Suppressor macrophage treated with lipopolysaccharide for 4 hours (primary cell): Measurements from ENCODE around the gene CALHM2.
"Not testable (repeated sequence)": the region's sequence is repeated elsewhere in the genome, so short reads cannot be mapped to it uniquely, and the experiment has no call there.

Experiments used
- DNase-seq: peaks from one replicate; pipeline ENCODE4 v3.0.0-alpha.2; 2020

CALHM2 gene

DNA sequence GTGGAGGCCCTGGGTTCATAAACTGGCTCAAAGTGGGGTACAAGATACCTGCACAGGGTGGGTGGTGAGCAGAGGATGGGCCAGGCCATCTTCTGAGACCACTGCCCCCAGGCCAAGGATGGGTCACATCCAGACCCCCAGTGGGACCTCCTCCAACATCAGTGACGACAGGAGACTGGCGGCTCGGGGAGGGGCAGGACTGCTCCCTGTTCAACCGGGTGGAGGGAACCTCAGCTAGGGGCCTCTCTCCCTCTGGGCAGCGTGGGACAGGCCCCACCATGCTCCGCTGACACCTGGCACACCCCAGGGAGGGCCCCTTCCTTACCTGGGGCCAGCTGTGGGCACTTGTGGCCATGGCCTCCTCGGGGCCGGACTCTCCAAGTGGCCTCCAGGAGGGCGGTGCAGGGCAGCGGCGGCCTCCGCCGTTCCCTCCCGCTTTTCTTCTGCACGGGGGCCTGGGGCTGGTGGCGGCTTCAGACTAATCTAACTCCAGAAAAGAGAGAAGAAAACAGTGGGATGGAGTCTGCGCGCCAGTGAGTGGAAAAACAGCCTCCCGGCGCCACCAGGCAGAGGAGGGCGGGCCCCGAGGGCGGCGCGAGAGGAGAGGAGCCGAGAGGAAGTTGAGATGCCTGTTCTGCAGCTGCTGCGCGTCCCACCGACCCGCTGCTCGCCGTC lies at the start of gene CALHM2:
Gene CALHM2, minus strand, starts transcription at position 540 of the 675 bp plus-strand sequence. CDS start 2,429 bp downstream, outside the sequence.
- peak; percentile 69 for DNase-seq

- no peak for DNase-seq
These were observed 49.0 kb upstream of the CALHM2 start for GRCh38 chr10:103501186-103501585.

- no peak for DNase-seq
These were observed 48.3 kb upstream of the CALHM2 start for GRCh38 chr10:103500481-103500880.

DNA sequence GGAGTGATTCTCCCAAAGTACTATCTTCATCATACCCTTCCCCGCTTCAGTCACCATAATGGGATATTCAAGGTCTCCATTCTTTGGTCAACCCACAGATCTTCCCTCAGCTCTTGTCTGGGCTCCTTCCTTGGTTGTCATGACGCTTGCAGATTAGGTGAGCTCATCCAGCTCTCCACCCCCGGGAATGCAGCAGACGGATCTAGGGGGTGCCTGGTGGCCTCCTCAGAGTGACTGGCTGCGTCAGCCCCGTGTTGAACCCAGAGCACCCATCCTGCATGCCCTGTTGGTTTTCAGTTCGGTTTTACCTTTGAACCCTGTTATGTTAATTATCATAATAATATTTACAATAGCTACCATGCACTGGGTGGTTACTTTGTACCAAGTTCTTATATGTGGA lies 47.7 kb upstream of the CALHM2 start:
- no peak for DNase-seq

DNA sequence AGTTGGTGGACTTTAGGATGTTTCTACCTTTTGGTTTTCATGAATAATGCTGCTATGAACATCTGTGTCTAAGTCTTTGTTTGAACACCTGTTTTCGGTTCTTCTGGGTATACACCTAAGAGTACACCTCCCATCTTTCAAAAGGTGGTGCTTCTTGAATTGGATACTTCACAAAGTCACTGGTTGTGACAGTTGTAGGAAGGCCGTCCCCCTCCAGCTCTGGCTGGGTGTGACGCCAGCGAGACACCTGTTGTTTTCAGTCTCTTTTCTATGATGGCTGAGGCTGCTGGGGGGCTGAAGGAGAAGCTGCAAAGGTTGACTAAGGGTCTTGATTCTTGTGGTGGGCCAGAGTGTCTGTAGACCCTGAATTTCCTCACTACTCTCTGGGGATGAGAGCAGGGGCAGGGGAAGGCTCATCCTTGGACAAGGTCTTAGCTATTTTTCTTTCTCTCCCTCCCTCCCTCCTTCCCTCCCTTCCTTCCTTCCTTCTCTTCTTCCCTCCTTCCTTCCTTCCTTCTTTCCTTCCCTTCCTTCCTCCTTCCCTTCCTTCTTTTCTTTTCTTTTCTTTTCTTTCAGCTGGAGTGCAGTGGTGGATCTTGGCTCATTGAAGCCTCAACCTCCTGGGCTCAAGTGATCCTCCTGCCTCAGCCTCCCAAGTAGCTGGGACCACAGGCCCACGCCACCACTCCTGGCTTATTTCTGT lies 46.9 kb upstream of the CALHM2 start:
- DNase-seq: no peak

DNA sequence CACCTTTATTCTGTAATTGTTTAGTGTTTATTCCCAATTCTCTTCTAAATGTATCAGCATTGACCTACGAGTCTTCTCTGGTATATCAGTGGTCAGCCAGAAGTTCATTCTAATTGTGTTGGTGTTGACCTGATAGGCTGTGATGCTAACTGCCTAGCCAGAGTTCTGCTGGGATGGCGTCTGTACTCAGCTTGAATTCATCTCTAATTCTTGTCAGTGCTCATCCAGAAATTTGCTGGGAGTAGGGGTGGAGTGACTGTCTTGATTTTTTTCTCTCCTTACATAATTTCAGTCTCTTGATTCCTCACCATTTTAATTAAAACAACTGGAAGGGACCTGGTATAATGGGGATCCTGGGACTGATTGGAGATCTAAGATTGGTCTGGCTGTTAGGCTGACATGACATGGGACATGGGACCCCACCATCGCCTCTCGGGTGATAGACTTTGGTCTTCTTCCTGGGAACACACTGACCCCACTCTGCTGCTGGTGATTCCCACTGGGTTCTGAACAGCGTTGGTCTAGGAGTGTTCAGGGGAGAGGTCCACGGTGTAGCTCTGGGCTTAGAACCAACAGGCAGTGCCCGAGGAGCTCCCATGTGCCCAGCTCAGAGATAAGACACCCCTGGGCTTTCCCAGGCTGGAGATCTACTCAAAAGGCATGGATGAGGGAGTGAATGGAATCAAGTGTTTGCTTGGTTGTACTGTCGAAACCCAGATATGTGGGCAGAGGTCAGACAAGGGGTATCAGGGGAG lies 45.2 kb upstream of the CALHM2 start:
- no peak for DNase-seq

DNA sequence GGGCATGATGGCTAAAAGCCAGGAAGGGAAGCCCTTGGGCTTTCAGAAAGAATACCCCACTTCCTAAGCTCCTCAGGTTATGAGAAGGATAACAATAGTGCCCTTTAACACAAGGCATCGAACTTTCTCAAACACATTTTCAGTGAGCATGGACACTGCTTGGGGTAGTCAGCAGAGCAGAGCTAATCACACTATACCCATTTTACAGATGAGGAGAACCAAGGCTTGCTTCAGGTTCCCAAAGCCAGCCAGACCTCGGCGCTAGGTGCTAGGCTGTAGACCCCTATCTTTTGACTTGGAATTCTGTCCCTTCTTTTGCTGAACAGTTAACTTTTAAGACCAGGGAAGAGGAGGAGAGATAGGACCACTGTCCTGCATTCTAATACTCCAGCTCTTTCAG lies 43.2 kb upstream of the CALHM2 start:
- DNase-seq: no peak

DNA sequence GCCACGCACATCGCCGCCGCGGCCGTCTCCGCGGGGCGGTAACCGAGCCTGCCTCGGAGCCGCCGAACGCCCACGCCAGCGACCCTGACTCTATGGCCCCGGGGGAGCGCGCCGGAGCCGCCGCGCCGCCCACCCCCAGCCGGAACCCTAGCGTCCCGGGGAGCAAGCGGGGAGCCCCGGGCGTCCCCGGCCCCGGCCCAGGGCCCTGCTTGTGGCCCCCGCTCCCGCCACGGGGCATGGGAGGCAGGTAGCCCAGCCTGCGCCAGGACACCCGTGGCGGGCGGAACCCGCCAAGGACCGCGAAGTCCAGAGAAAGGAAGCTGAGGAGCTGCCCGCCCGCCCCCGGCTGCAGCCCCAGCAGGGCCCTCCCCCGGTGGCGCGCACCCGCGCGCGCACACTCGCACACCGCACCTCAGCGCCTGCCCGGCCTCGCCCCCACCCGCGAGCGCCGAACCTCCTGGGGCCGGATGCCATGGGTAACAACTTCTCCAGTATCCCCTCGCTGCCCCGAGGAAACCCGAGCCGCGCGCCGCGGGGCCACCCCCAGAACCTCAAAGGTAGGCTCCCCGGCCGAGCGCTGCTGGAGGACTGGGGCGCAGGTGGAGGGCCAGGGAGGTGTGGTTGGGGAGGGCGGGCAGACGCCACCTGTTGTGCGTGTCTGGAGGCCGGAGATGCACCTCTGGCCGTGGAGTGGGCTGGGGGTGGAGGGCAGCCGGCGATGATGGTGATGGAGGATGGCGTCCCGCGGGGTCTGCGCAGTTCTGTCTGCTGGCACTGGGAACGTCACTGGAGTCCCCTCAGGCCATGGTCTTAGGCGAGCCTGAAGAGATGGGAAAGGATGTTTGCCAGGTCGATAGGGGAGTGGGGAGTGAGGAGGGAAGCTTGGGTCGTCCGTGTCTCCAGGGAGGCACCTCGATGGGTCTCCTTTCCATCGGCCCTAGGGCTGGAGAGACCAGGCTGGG lies 42.0 kb upstream of the CALHM2 start:
- no peak for DNase-seq

GRCh38 chr10:103493362-103493915 lies 41.3 kb upstream of the CALHM2 start, which contains the start of gene NEURL1:
TSS of gene NEURL1 (plus strand) at chr10:103493705. CDS start at chr10:103494388, 683 bp downstream.
- peak; percentile 8 for DNase-seq

DNA sequence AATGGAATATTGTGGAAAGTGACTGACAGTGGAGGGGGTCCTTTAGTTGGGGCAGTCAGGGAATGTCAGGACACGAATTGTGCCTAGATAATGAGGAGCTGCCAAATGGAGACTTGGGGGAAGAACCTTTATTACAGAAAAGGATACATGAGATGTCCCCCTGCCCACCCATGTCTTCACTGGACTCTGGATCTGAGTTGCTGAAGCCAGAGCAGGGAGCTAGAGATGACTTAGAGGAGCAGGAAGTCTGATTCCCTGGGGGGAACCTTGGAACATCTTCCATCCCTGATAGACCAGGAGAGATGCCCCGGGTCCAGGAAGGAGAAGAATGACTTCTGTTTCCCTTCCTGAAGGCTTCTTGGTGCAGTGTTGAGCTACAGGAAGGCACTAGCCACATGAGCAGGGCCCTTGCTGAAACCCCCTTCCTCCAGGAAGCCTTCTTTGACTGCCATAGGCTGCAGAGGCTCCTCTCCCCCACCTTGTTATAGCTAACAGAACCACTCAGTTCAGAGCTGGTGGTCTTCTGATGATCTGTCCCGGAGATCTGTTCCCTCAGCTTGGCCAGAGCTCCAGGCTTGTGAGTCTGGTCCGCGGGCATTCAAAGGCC lies 40.6 kb upstream of the CALHM2 start:
- DNase-seq: no peak

DNA sequence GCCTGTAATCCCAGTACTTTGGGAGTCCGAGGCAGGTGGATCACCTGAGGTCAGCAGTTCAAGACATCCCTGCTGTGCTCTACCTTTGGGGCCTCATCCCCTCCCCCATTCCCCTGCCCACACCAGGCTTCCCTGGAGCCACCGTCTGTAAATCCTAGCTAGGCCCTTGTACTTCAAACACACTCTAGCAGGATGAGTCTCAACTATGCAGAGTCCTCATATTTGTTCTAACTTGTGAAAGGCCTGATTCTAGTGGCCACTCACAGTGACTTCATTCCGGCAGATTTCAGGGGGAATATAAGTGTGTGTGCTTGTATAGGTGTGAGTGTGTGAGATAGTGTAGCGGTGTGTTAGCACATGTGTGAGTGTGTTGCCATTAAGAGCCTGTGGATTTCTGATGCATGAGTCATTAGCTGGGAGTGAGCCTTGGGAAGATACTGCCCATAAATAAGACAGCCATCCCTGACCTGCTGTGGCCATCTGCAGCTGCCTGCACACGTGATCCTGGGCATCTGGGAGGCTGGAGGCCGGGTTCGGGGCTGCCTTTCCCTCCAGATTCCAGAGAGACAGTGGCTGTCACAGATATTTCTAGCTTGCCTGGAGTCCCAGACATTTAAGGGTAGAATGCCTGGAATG lies 39.7 kb upstream of the CALHM2 start:
- no peak for DNase-seq

DNA sequence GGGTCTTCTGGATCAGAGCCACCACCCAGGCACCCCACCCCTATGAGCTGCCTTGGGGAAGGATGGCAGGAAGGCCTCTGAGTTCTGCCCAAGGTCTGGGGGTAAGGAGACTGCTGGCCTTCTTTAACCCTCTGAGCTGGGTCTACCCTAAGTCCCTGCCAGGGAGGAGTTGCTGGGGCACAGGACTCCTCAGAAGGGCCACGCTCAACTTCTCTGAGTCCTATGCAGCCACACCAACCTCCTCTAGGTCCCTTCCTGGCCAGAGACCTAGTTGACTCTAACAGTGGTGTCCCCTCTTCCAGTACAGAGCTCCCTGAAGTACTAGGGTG lies 38.8 kb upstream of the CALHM2 start:
- no peak for DNase-seq

GRCh38 chr10:103487410-103487708 lies 35.2 kb upstream of the CALHM2 start:
- no peak for DNase-seq

DNA sequence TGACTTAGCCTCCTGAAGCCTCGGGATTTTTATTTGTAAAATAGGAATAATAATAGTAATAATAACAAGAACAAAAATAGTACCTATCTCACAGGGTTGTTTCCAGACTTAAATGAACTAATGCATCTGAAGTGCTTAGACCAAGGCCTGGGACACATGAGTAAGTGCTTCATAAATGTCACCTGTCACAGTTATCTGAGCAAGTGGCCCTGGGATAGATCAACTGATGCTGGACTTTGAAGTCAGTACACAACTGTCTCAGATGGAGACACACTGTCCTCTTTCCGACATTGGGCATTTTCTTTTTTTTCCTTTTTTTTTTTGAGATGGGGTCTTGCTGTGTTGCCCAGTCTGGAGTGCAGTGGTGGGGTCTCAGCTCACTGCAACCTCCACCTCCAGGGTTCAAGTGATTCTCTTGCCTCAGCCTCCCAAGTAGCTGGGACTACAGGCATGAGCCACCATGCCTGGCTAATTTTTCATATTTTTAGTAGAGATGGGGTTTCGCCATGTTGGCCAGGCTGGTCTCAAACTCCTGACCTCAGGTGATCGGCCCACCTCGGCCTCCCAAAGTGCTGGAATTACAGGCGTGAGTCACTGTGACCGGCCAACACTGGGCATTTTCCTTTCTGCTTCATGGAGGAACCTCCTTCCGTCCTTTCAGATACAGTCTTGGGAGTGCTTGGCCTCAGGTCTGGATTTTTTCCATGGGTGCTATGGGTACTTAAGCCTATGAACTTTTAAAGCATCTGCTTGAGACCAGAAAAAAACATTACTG lies 34.7 kb upstream of the CALHM2 start:
- not testable (repeated sequence) for DNase-seq

DNA sequence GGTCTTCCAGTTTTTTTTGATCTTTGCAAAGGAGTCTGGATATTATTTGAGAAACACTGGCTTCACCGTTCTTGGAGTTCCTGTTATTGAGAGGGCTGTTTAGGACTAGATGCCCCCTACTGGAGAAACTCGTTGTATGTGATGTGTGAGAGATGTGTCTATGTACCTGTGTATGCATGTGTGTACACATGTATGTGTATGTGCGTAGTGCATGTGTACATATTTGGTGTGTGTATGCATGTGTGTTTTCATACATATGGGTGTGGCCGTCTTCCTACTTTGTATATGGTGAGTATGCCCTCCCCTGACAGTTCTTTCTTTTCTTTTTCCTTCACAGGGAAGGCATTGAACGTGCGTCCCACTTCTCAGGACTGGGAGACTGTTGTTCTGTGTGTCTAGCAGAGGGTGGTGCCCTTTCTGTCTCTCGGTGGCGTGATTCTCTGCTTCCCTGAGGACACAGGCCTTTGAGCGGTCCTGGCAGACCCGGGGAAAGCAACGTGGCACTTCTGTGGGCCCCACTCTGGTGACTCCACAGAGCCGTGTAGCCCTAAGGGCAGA lies 29.9 kb upstream of the CALHM2 start:
- peak; percentile 86 for DNase-seq

DNA sequence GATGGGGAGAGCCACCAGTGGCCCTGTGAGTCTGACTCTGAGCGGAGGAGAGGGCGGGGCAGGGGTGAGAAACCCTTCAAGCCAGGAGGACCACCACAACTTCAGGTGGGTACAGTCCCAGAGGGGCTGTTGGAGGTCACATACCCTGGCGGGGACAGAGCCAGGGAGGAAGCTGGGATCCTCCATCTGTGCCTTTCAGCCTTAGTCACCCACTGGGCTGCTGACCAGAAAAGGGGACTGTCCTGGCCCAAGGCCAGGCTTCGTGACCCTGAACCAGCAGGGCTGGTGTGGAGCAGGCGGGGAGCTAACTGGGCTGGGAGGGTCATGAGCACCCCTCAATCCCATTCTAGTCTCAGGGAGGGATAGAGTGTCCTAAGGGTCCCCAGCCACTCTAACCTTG lies 28.4 kb upstream of the CALHM2 start:
- no peak for DNase-seq

- no peak for DNase-seq
These were observed 27.0 kb upstream of the CALHM2 start, which contains the start of gene CALHM3 for GRCh38 chr10:103479135-103479534. TSS of gene CALHM3 (minus strand) at chr10:103479240. CDS start at chr10:103479032, 208 bp downstream.

- no peak for DNase-seq
These were observed 26.5 kb upstream of the CALHM2 start for GRCh38 chr10:103478671-103479070.

DNA sequence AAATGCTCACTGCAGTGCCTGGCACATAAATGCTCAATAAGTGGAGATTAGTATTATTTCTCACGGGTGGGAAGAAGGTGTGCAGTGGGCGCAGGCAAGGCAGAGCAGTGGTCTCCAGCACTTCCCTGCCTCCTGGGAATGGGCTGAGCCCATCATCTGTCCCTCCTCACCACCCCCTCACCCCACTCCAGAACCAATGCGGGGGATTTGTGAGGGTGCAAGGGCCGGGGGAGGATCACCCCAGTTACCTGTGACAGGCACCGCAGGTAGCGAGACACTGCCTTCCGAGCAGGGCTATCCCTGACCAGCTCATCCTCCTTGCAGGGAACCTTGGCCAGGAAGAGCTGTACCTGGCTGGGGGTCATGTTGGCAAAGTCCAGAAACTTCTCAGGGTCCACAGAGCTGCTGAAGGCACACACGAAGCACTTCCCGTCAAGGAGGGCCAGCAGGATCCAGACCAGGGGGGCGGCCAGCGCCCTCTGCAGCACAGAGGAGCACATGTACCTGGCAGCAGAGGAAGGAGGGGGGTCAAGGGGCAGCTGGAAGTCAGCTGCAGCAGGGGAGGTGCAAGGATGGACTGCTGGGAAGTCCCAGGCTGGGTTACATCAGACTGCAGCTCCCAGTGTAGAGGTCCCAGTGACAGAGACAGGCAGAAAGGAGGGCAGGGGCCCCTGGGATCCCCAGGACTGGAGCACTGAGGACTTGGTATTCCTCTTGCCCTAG lies 24.0 kb upstream of the CALHM2 start:
- DNase-seq: peak; percentile 23

DNA sequence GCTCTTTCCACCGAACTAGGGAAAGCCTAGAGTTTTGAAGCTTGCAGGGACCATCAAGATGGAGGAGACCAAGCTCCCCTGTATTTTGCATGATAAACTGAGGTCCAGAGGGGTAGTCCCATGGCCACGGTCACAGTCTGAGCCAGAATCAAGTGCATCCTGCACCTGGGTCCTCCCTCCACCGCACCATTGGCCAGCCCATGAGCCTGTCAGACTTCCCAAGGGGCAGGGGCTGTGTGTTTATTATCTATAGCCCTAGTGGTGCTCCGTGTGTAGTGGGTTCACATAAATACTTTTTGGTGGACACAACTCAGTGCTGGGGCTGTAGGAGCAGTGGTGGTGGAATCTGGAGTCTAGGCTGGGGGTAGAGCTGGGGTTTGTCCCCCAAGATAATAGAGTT lies 23.3 kb upstream of the CALHM2 start:
- DNase-seq: no peak
